ENCODE results near the gene STK32B.

DNA sequence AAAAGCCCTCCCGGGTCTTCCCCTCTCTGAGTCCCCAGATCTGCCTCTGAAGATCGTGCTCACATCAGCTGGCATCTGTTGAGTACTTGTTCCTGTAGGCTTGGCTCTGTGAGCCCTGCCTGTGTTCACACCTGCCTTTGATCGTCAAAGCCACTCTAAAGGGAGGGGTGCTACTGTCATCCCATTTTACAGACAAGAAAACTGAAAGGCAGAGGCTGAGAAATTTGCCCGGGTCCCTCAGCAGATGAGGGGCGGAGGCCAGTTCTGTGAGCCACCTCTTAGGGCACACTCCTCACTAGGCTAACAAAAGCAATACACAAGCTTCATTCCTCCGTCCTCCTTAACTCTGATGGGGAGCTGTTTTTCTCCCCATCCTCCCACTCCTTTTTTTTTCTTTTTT is 32.7 kb upstream of the STK32B start:
- TF ChIP-seq POLR2A (IDR thresholded peaks at IDR 0.05) (no peak), EP300 (IDR thresholded peaks at IDR 0.05) (no peak)
- TF ChIP-seq, protein P1, sequence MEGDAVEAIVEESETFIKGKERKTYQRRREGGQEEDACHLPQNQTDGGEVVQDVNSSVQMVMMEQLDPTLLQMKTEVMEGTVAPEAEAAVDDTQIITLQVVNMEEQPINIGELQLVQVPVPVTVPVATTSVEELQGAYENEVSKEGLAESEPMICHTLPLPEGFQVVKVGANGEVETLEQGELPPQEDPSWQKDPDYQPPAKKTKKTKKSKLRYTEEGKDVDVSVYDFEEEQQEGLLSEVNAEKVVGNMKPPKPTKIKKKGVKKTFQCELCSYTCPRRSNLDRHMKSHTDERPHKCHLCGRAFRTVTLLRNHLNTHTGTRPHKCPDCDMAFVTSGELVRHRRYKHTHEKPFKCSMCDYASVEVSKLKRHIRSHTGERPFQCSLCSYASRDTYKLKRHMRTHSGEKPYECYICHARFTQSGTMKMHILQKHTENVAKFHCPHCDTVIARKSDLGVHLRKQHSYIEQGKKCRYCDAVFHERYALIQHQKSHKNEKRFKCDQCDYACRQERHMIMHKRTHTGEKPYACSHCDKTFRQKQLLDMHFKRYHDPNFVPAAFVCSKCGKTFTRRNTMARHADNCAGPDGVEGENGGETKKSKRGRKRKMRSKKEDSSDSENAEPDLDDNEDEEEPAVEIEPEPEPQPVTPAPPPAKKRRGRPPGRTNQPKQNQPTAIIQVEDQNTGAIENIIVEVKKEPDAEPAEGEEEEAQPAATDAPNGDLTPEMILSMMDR (IDR thresholded peaks at IDR 0.05): no peak
